Hepatocyte (in vitro differentiated cells): Measurements from ENCODE around the gene KRTAP12-2. TPM values are rescaled to one million over a fixed set of nuclear protein-coding genes. Genes with fewer than 3 reads are reported as not detected.
A peak's percentile ranks its signal among the peaks of the same experiment; 100 is the strongest.

Experiments used
- DNase-seq: peaks from one replicate; pipeline ENCODE4 v3.0.0-alpha.2; 2016; ENCODE audit warnings: low spot score
- H2AFZ ChIP-seq: fragments of 200-600 bp; sonication (generic); 2 replicates; pipeline ENCODE4 v1.6.0; 2016; ENCODE audit warnings: antibody characterized with exemption, mild to moderate bottlenecking
- H3K27ac ChIP-seq: fragments of 200-600 bp; sonication (generic); 2 replicates; pipeline ENCODE4 v1.5.1; 2016; ENCODE audit warnings: mild to moderate bottlenecking
- H3K27me3 ChIP-seq: fragments of 200-600 bp; sonication (generic); 2 replicates; pipeline ENCODE4 v1.6.1; 2016
- H3K36me3 ChIP-seq: fragments of 200-600 bp; sonication (generic); replicated peaks from 2 replicates; pipeline ENCODE4 v1.5.1; 2016; ENCODE audit warnings: low read depth; ENCODE audit not compliant: insufficient read depth
- H3K4me1 ChIP-seq: fragments of 200-600 bp; sonication (generic); 2 replicates; pipeline ENCODE4 v1.5.1; 2016; ENCODE audit warnings: mild to moderate bottlenecking, moderate library complexity; ENCODE audit not compliant: insufficient read depth
- H3K4me2 ChIP-seq: fragments of 200-600 bp; sonication (generic); 2 replicates; pipeline ENCODE4 v1.6.0; 2016
- H3K4me3 ChIP-seq: fragments of 200-600 bp; sonication (generic); 2 replicates; pipeline ENCODE4 v1.5.1; 2016; ENCODE audit warnings: mild to moderate bottlenecking
- H3K79me2 ChIP-seq: fragments of 200-600 bp; sonication (generic); 2 replicates; pipeline ENCODE4 v1.6.0; 2017; ENCODE audit warnings: mild to moderate bottlenecking
- H3K9me2 ChIP-seq: fragments of 200-600 bp; sonication (generic); replicated peaks from 2 replicates; pipeline ENCODE4 v1.6.0; 2017; ENCODE audit warnings: mild to moderate bottlenecking; ENCODE audit not compliant: insufficient read depth
- H3K9me3 ChIP-seq: fragments of 200-600 bp; sonication (generic); 2 replicates; pipeline ENCODE4 v1.5.1; 2016; ENCODE audit warnings: low read depth, mild to moderate bottlenecking
- H4K20me1 ChIP-seq: fragments of 200-600 bp; sonication (generic); 2 replicates; pipeline ENCODE4 v1.6.0; 2016; ENCODE audit warnings: mild to moderate bottlenecking; ENCODE audit not compliant: insufficient read depth, poor library complexity, severe bottlenecking
- CTCF ChIP-seq: fragments of 200-600 bp; sonication (generic); IDR thresholded peaks from 2 replicates; pipeline ENCODE4 v1.5.1; 2016; ENCODE audit warnings: antibody characterized with exemption, mild to moderate bottlenecking; ENCODE audit not compliant: poor library complexity
- EZH2 ChIP-seq: fragments of 200-600 bp; sonication (generic); IDR thresholded peaks from 2 replicates; pipeline ENCODE4 v1.6.1; 2016; ENCODE audit warnings: antibody characterized with exemption, mild to moderate bottlenecking, borderline replicate concordance
- EZH2phosphoT487 ChIP-seq: fragments of 200-600 bp; sonication (generic); IDR thresholded peaks from one replicate; pipeline ENCODE4 v1.6.1; 2018; ENCODE audit warnings: antibody characterized with exemption, mild to moderate bottlenecking, low read depth, moderate library complexity; ENCODE audit not compliant: unreplicated experiment, severe bottlenecking
- WGBS: methylation state at CpG from one replicate; pipeline ENCODE4 v1.1.6; 2016; ENCODE audit warnings: low lambda C conversion rate; ENCODE audit errors: missing lambda C conversion rate; 5-methylcytosine and 5-hydroxymethylcytosine counted together
- polyA plus RNA-seq: library from polyadenylated mRNA; unstranded; fragments of >200 nt; fragmentation: Nextera tagmentation; extraction: Ambion mirVana; gene quantifications from 2 replicates; pipeline ENCODE4 v1.2.1, GENCODE V29; 2016
- total RNA-seq: library from RNA; depleted of rRNA; stranded (reverse); fragments of >200 nt; gene quantifications from 2 replicates; pipeline ENCODE4 v1.2.3, GENCODE V29; 2014

Gene KRTAP12-2
- total and polyA plus RNA-seq, 2 experiments from 2014 or later, result not detected

GRCh38 chr21:44710756-44711326 lies 44.1 kb upstream of the KRTAP12-2 start:
- 3% methylated on average over 20 of the region's 20 CpGs for WGBS
- H3K4me2 ChIP-seq, result peak overlapping the region; percentile 67
- H2AFZ ChIP-seq, result no peak overlapping the region
- H3K4me3 ChIP-seq, result no peak overlapping the region
- H3K4me1 ChIP-seq, result peaks cover 24% of the 10 kb centered on the region
- peak; percentile 62 for DNase-seq
- H3K27ac ChIP-seq, result no peak overlapping the region
- H3K79me2 ChIP-seq, result no peaks in the 10 kb centered on the region
- no peaks in the 10 kb centered on the region for H3K9me2 ChIP-seq
- TF ChIP-seq CTCF (no peak), EZH2phosphoT487 (peak; percentile 39)
- peaks cover 100% of the 10 kb centered on the region for H3K27me3 ChIP-seq
- H4K20me1 ChIP-seq, result no peaks in the 10 kb centered on the region
- H3K36me3 ChIP-seq, result no peaks in the 10 kb centered on the region
- no peaks in the 10 kb centered on the region for H3K9me3 ChIP-seq

GRCh38 chr21:44710294-44710665 lies 43.6 kb upstream of the KRTAP12-2 start:
- no peak for DNase-seq
- Histone ChIP-seq H3K9me2 (no peaks in the 10 kb centered on the region), H3K4me3 (no peak overlapping the region), H3K9me3 (no peaks in the 10 kb centered on the region), H2AFZ (no peak overlapping the region), H3K79me2 (no peaks in the 10 kb centered on the region), H4K20me1 (no peaks in the 10 kb centered on the region), H3K36me3 (no peaks in the 10 kb centered on the region), H3K27ac (no peak overlapping the region), H3K4me2 (peak overlapping the region; percentile 51), H3K27me3 (peaks cover 98% of the 10 kb centered on the region), H3K4me1 (peaks cover 24% of the 10 kb centered on the region)
- 7% methylated on average over 9 of the region's 17 CpGs for WGBS
- no peak for TF ChIP-seq EZH2
- TF ChIP-seq EZH2phosphoT487, result no peak
- TF ChIP-seq CTCF, result no peak

- Histone ChIP-seq H2AFZ (no peak overlapping the region), H4K20me1 (no peaks in the 10 kb centered on the region), H3K27ac (no peak overlapping the region), H3K27me3 (peaks cover 97% of the 10 kb centered on the region), H3K9me3 (no peaks in the 10 kb centered on the region), H3K36me3 (no peaks in the 10 kb centered on the region), H3K4me2 (peak overlapping the region; percentile 51), H3K9me2 (no peaks in the 10 kb centered on the region), H3K4me3 (no peak overlapping the region), H3K79me2 (no peaks in the 10 kb centered on the region), H3K4me1 (peaks cover 24% of the 10 kb centered on the region)
- peak; percentile 72 for TF ChIP-seq EZH2
- TF ChIP-seq CTCF, result no peak
- no peak for TF ChIP-seq EZH2phosphoT487
- DNase-seq, result no peak
- WGBS, result 5% methylated on average over 45 of the region's 45 CpGs
These were observed 42.9 kb upstream of the KRTAP12-2 start for GRCh38 chr21:44709426-44710293.
